Neural cell (in vitro differentiated cells): Measurements from ENCODE around the gene KCNIP3.

Experiments
- CTCF ChIP-seq: fragments of 450-650 bp; IDR thresholded peaks from 2 replicates; pipeline ENCODE4 v1.5.1; 2014; ENCODE audit warnings: antibody characterized with exemption, mild to moderate bottlenecking, moderate library complexity; ENCODE audit not compliant: poor library complexity, severe bottlenecking
- EP300 ChIP-seq: fragments of 450-650 bp; conservative IDR thresholded peaks from 2 replicates; pipeline ENCODE4 v1.6.1; 2014; ENCODE audit warnings: antibody characterized with exemption, mild to moderate bottlenecking, moderate library complexity; ENCODE audit not compliant: poor library complexity, severe bottlenecking
- EZH2 ChIP-seq: fragments of 200-600, 300-800 bp; shearing (Covaris generic), sonication (generic); IDR thresholded peaks from 2 replicates; pipeline ENCODE4 v1.6.1; 2014; ENCODE audit warnings: antibody characterized with exemption, low read length, borderline replicate concordance, mild to moderate bottlenecking; ENCODE audit not compliant: insufficient read depth, poor library complexity, severe bottlenecking
- MXI1 ChIP-seq: fragments of 450-650 bp; conservative IDR thresholded peaks from 2 replicates; pipeline ENCODE4 v1.6.1; 2014; ENCODE audit warnings: antibody characterized with exemption, mild to moderate bottlenecking; ENCODE audit not compliant: poor library complexity, severe bottlenecking
- POLR2AphosphoS5 ChIP-seq: IDR thresholded peaks from 2 replicates; pipeline ENCODE4 v1.6.1; 2012
- RAD21 ChIP-seq: fragments of 450-650 bp; conservative IDR thresholded peaks from 2 replicates; pipeline ENCODE4 v1.6.1; 2014; ENCODE audit warnings: antibody characterized with exemption, mild to moderate bottlenecking, moderate library complexity
- REST ChIP-seq: IDR thresholded peaks from 2 replicates; pipeline ENCODE4 v1.6.1; 2012; ENCODE audit warnings: borderline replicate concordance
- TAF1 ChIP-seq: IDR thresholded peaks from 2 replicates; pipeline ENCODE4 v1.6.1; 2012; ENCODE audit warnings: low read depth

GRCh38 chr2:95345563-95346230 is 48.5 kb downstream of the KCNIP3 start:
- TF ChIP-seq POLR2AphosphoS5 (no peak), EP300 (no peak), CTCF (peak; percentile 70), EZH2 (peak; percentile 80), MXI1 (no peak), TAF1 (no peak), RAD21 (peak; percentile 60), REST (no peak)
